CD4-positive, CD25-positive, alpha-beta regulatory T cell (primary cell): Measurements from ENCODE around the gene AP5B1. TPM values are rescaled to one million over a fixed set of nuclear protein-coding genes. Genes with fewer than 3 reads are reported as not detected.

Experiments
- ATAC-seq, 2 donors: fragments of 150-1000 bp; cut with Tn5 transposase; one replicate each; pipeline ENCODE4 v1.10.0; 2021; ENCODE audit warnings: low read depth in 2 of 2, moderate number of reproducible peaks in 2 of 2, moderate library complexity in 1 of 2
- DNase-seq, 3 donors: peaks; one replicate each; pipeline versions ENCODE4 v3.0.0 to v3.0.0-alpha.2; 2012 to 2022; ENCODE audit warnings: mixed read lengths in 1 of 3
- H3K27ac ChIP-seq: one replicate; pipeline ENCODE4 v1.7.0; 2013; ENCODE audit warnings: mild to moderate bottlenecking, low read length; ENCODE audit not compliant: insufficient read depth, poor library complexity, severe bottlenecking
- H3K27me3 ChIP-seq: one replicate; pipeline ENCODE4 v1.7.0; 2013; ENCODE audit warnings: low read length; ENCODE audit not compliant: control insufficient read depth, insufficient read depth
- H3K36me3 ChIP-seq: one replicate; pipeline ENCODE4 v1.7.0; 2013; ENCODE audit warnings: mild to moderate bottlenecking, low read length, moderate library complexity; ENCODE audit not compliant: control insufficient read depth, insufficient read depth
- H3K4me1 ChIP-seq: 2 replicates; pipeline ENCODE4 v1.7.0; 2013; ENCODE audit warnings: mild to moderate bottlenecking, low read length; ENCODE audit not compliant: insufficient read depth, control insufficient read depth, poor library complexity, severe bottlenecking
- H3K4me3 ChIP-seq: one replicate; pipeline ENCODE4 v1.7.0; 2013; ENCODE audit warnings: low read depth, mild to moderate bottlenecking, low read length, moderate library complexity
- H3K9me3 ChIP-seq, 2 experiments: 1 replicate in 1 of 2; 2 replicates in 1 of 2; pipeline ENCODE4 v1.7.0; 2013; ENCODE audit warnings: low read length in 2 of 2, mild to moderate bottlenecking in 1 of 2, moderate library complexity in 1 of 2; ENCODE audit not compliant: control insufficient read depth in 2 of 2
- H3K27ac Mint-ChIP-seq, 3 donors: one replicate each; pipeline ENCODE4 v1.8.0; 2020 to 2022; ENCODE audit warnings: mild to moderate bottlenecking in 3 of 3, mixed read lengths in 3 of 3, moderate library complexity in 2 of 3
- H3K27me3 Mint-ChIP-seq: one replicate; pipeline ENCODE4 v1.8.0; 2022; ENCODE audit warnings: mild to moderate bottlenecking, mixed read lengths
- H3K36me3 Mint-ChIP-seq: one replicate; pipeline ENCODE4 v1.8.0; 2020; ENCODE audit warnings: mixed read lengths
- H3K4me1 Mint-ChIP-seq, 4 donors: one replicate each; pipeline ENCODE4 v1.8.0; 2020 to 2022; ENCODE audit warnings: mixed read lengths in 4 of 4, mild to moderate bottlenecking in 1 of 4
- H3K4me3 Mint-ChIP-seq, 4 donors: one replicate each; pipeline ENCODE4 v1.8.0; 2020 to 2022; ENCODE audit warnings: mild to moderate bottlenecking in 4 of 4, mixed read lengths in 4 of 4, moderate library complexity in 3 of 4
- H3K9me3 Mint-ChIP-seq, 7 donors: one replicate each; pipeline ENCODE4 v1.8.0; 2020 to 2022; ENCODE audit warnings: mixed read lengths in 7 of 7, mild to moderate bottlenecking in 3 of 7, moderate library complexity in 2 of 7
- polyA plus RNA-seq, 4 donors: library from polyadenylated mRNA; unstranded; fragments of 300-500 nt; fragmentation: Illumina TruSeq; gene quantifications; one replicate each; pipeline ENCODE4 v1.2.3, GENCODE V29; 2021
- total RNA-seq: library from RNA; stranded (reverse); gene quantifications from one replicate; pipeline ENCODE4 v1.2.3, GENCODE V29; 2022

The AP5B1 gene
- total and polyA plus RNA-seq, 5 donors from 2014 or later: 7.6 to 16.8 (median 10.0) TPM

- H3K4me1 ChIP-seq: peaks cover 9% of the 10 kb centered on the region
- no peak for DNase-seq
- H3K27ac ChIP-seq: no peak overlapping the region
- H3K4me1 Mint-ChIP-seq: peaks cover 0 to 25% (median under 1%) of the 10 kb centered on the region in 4 donors
- H3K9me3 Mint-ChIP-seq: peaks cover 0 to 4% (median 0%) of the 10 kb centered on the region in 7 donors
- peaks cover 30% of the 10 kb centered on the region for H3K27me3 Mint-ChIP-seq
- no peak overlapping the region for H3K4me3 Mint-ChIP-seq
- ATAC-seq: no peak
- H3K36me3 ChIP-seq: no peaks in the 10 kb centered on the region
- H3K36me3 Mint-ChIP-seq: no peaks in the 10 kb centered on the region
- H3K4me3 ChIP-seq: no peak overlapping the region
- H3K9me3 ChIP-seq: no peaks in the 10 kb centered on the region
- peaks cover 2% of the 10 kb centered on the region for H3K27me3 ChIP-seq
- H3K27ac Mint-ChIP-seq: no peak overlapping the region
Measured at GRCh38 chr11:65794570-65795510, 14.1 kb upstream of the AP5B1 start.

GRCh38 chr11:65793625-65794400, 13.0 kb upstream of the AP5B1 start:
- peaks cover 0 to 27% (median under 1%) of the 10 kb centered on the region in 4 donors for H3K4me1 Mint-ChIP-seq
- H3K27ac Mint-ChIP-seq: no peak overlapping the region
- no peak overlapping the region for H3K4me3 Mint-ChIP-seq
- peaks cover 0 to 2% (median 0%) of the 10 kb centered on the region in 7 donors for H3K9me3 Mint-ChIP-seq
- no peaks in the 10 kb centered on the region for H3K36me3 Mint-ChIP-seq
- Histone ChIP-seq H3K9me3 (no peaks in the 10 kb centered on the region), H3K4me1 (peaks cover 9% of the 10 kb centered on the region), H3K27me3 (peaks cover 9% of the 10 kb centered on the region), H3K27ac (no peak overlapping the region), H3K4me3 (no peak overlapping the region), H3K36me3 (no peaks in the 10 kb centered on the region)
- peaks cover 35% of the 10 kb centered on the region for H3K27me3 Mint-ChIP-seq
- DNase-seq (no peak), ATAC-seq (no peak)

- Histone ChIP-seq H3K27me3 (peaks cover 12% of the 10 kb centered on the region), H3K4me1 (peaks cover 13% of the 10 kb centered on the region), H3K4me3 (no peak overlapping the region), H3K36me3 (no peaks in the 10 kb centered on the region), H3K27ac (no peak overlapping the region), H3K9me3 (no peaks in the 10 kb centered on the region)
- Mint-ChIP-seq H3K4me3 (no peak overlapping the region), H3K36me3 (no peaks in the 10 kb centered on the region), H3K9me3 (peaks cover 0 to 2% (median 0%) of the 10 kb centered on the region in 7 donors), H3K4me1 (peaks cover 0 to 28% (median under 1%) of the 10 kb centered on the region in 4 donors), H3K27ac (no peak overlapping the region), H3K27me3 (peaks cover 39% of the 10 kb centered on the region)
- ATAC-seq (no peak), DNase-seq (no peak)
Measured at GRCh38 chr11:65793144-65793581, 12.4 kb upstream of the AP5B1 start.

DNA sequence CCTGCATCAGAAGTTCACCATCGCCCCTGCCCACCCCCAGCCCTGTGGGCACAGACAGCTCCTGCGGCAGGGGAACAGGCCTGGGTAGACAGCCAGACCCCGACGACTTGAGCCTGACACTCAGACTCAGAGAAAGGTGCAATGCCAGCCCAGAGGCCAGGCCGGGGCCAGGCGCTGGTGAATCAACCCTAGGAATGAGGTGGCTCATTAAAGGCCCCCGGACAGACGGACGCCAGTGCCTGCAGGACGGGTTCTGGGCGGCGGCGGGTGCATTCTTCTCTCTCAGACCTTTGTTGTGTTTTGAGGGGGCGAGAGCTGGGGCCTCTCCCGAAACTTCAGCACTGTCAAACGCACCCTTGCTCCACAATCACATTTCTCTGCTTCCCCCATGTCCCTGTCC, 11.7 kb upstream of the AP5B1 start:
- Histone ChIP-seq H3K4me3 (no peak overlapping the region), H3K36me3 (no peaks in the 10 kb centered on the region), H3K27ac (no peak overlapping the region), H3K27me3 (peaks cover 12% of the 10 kb centered on the region), H3K4me1 (peaks cover 19% of the 10 kb centered on the region), H3K9me3 (no peaks in the 10 kb centered on the region)
- H3K36me3 Mint-ChIP-seq: no peaks in the 10 kb centered on the region
- H3K4me1 Mint-ChIP-seq: peaks cover 0 to 31% (median 4%) of the 10 kb centered on the region in 4 donors
- ATAC-seq (no peak), DNase-seq (no peak)
- peaks cover 0 to 2% (median 0%) of the 10 kb centered on the region in 7 donors for H3K9me3 Mint-ChIP-seq
- peaks cover 42% of the 10 kb centered on the region for H3K27me3 Mint-ChIP-seq
- peak overlapping the region in 1 of 4 donors; percentile 21 for H3K4me3 Mint-ChIP-seq
- H3K27ac Mint-ChIP-seq: peak overlapping the region in 2 of 3 donors; percentile 15 to 77

GRCh38 chr11:65791719-65792213, 11.0 kb upstream of the AP5B1 start:
- H3K9me3 ChIP-seq: no peaks in the 10 kb centered on the region
- ATAC-seq (peak; percentile 87 to 94), DNase-seq (peak in 1 of 3 donors; percentile 62)
- Mint-ChIP-seq H3K36me3 (no peaks in the 10 kb centered on the region), H3K4me3 (peak overlapping the region in 1 of 4 donors; percentile 21), H3K4me1 (peaks cover 0 to 33% (median 4%) of the 10 kb centered on the region in 4 donors), H3K27me3 (peaks cover 37% of the 10 kb centered on the region), H3K9me3 (peaks cover 0 to 2% (median 0%) of the 10 kb centered on the region in 7 donors), H3K27ac (peak overlapping the region in 2 of 3 donors; percentile 69 to 77)
- no peaks in the 10 kb centered on the region for H3K36me3 ChIP-seq
- H3K27ac ChIP-seq: no peak overlapping the region
- peaks cover 22% of the 10 kb centered on the region for H3K4me1 ChIP-seq
- peaks cover 12% of the 10 kb centered on the region for H3K27me3 ChIP-seq
- H3K4me3 ChIP-seq: no peak overlapping the region

DNA sequence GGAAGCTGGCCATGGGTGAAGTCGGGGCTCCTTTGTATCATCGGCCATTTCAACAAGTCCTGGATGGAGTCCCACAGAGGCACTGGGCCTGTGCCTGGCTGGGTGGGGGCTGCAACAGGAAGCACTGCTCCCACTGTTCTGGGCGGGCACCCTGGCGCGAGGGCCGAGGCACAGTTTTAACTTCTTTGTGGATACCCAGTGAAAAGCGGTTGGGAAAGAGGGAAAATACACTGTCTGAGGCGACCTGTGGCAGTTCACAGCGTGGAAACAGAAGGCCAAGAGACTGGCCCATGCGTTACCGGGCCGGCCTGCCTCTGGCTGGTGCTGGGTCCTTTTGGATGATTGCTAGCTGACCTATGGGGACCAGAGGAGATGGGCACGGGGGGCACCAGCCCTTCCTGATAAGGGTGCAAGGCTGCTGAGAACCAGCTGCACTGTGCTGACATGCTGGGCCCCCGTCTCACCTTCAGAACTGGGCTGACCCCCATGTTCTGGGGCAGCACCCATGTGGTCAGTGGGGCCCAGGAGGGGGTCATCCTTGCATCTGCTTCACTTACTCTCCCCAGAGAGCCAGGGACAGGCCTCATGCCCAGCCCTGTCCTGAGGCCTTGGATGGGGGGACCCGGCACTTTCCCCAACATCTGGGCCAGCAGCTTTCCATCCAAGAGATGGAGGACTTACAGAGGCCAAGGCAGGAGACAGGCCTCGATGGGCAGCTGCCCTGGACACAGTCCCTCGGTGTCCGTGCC, 10.3 kb upstream of the AP5B1 start:
- Histone ChIP-seq H3K27ac (no peak overlapping the region), H3K27me3 (peaks cover 12% of the 10 kb centered on the region)
- peak overlapping the region in 1 of 4 donors; percentile 21 for H3K4me3 Mint-ChIP-seq

More for the DNA sequence above, 10.3 kb upstream of the AP5B1 start:
- peaks cover 0 to 2% (median 0%) of the 10 kb centered on the region in 7 donors for H3K9me3 Mint-ChIP-seq
- no peak for ATAC-seq
- H3K36me3 ChIP-seq: no peaks in the 10 kb centered on the region
- no peak for DNase-seq
- peaks cover 33% of the 10 kb centered on the region for H3K27me3 Mint-ChIP-seq
- no peak overlapping the region for H3K27ac Mint-ChIP-seq
- no peaks in the 10 kb centered on the region for H3K9me3 ChIP-seq
- H3K36me3 Mint-ChIP-seq: no peaks in the 10 kb centered on the region
- H3K4me1 Mint-ChIP-seq: peaks cover 0 to 32% (median 4%) of the 10 kb centered on the region in 4 donors
- peaks cover 29% of the 10 kb centered on the region for H3K4me1 ChIP-seq
- no peak overlapping the region for H3K4me3 ChIP-seq
